Hematopoietic multipotent progenitor cell treated with erythropoietin and hydrocortisone succinate and interleukin-3 and kit ligand, for 4 days (in vitro differentiated cells): ENCODE data around the gene SLC7A5.

Experiments used
- DNase-seq: peaks from one replicate; pipeline ENCODE4 v3.0.0-alpha.2; 2015

Gene SLC7A5

DNA sequence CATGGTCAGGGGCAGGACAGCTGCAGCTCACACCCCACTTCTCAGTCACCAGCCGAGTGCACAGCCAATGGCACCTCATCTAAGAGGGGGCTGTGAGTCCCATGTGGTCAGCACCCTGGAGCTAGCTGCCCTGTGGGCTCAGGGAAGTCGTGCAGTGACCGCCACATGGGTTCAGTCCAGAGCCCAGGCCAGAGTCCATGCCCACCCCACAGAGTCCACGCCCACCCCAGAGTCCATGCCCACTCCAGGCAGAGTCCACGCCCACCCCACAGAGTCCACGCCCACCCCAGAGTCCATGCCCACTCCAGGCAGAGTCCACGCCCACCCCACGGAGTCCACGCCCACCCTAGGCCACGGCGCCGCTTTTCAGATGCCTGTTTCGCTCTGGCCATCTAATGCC is 24.1 kb downstream of the SLC7A5 start:
- no peak for DNase-seq

DNA sequence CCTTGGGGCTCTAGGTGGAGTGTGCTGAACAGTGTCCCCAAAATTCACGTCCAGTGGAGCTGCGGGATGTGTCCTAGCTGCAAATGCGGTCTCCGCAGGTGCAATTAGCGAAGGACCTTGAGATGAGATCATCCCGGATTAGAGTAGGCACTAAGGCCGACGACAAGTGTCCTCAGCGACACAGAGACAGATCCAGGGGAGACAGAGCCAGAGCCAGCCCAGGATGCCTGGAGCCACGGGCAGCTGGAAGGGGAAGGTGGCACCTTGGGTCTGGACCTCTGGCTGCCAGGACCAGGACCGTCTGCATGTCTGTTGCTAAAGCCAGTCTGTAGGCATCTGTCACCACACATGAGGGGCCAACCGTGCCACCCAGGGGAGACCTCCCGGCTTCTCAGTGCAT is 24.5 kb downstream of the SLC7A5 start:
- DNase-seq: no peak

DNA sequence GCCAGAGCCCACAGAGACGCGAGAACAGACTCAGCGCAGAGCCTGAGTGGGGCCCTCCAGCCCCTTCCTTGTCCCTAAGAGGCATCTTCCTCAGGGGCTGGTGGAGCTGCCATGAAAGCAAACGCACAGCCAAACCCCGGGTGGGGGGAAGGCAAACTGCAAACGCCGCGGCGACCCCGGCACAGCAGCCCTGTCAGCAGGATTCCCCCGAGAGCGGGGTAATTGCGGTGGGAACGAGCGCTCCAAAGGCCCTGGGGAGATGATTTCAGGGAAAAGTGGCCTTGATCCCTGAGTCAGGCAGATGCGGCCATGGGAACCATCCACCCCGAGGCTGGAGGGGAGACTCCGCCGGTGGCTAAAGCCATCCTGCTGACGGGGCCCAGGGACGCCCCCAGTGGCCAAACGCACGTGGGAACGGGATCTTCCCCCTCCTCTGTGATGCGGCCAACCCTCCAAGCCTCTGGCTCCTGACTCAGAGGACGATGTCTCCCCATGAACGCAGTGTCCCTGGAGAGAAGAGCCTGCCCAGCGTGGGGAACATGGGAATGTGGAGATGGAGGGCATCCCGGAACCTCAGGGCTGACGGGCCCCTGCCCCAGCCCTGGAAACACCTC is 25.1 kb downstream of the SLC7A5 start:
- DNase-seq: no peak

DNA sequence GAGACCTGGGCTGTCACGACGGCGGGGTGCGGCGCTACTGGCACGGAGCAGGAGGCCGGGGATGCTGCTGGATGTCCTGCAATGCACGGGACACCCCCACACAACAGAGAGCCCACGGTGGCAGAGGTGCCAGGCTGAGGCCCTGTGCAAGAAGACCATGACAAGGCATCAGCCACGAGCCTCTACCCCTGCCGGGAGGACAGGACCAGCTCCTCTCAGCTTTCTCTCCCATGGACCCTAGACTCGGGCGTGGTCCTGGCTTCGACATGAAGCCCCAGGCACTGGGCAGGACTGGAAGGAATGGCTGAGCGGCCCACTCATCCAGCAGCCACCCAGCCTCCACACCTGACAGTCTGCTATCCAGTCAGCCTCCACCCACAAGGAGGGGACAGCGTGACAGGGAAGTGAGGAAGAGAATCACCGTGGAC is 25.6 kb downstream of the SLC7A5 start:
- DNase-seq: no peak

DNA sequence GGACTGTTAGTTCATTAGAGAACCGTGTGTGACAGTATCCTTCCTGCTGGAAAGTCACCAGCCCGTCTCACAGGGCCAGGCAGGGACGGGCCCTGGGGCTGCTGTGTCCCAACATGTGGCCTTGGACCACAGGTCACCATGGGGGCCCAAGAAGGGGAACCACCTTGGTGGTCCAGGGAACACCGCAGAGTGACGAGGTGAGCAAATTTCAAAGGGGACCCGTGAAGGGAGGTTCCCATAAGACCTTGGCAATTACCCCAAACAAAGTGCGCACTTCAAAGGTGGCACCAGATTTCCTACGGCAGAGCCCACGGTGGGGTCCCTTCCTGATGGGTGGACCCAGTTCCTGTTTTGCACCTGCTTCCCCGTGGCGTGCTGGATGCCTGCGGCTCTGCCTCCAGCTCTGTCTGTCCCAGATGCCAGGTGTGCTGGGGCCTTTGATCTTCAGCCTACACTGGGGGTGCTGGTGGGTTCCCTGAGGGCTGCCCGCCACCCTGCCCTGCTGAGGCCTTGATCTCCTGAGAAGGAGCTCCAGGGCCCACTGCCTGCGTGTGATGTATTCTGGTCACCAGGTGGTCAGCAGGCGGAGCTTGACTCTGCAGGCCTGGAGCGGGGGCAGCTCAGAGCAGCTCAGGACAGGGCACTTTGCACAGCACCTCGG is 27.0 kb downstream of the SLC7A5 start:
- DNase-seq: no peak

DNA sequence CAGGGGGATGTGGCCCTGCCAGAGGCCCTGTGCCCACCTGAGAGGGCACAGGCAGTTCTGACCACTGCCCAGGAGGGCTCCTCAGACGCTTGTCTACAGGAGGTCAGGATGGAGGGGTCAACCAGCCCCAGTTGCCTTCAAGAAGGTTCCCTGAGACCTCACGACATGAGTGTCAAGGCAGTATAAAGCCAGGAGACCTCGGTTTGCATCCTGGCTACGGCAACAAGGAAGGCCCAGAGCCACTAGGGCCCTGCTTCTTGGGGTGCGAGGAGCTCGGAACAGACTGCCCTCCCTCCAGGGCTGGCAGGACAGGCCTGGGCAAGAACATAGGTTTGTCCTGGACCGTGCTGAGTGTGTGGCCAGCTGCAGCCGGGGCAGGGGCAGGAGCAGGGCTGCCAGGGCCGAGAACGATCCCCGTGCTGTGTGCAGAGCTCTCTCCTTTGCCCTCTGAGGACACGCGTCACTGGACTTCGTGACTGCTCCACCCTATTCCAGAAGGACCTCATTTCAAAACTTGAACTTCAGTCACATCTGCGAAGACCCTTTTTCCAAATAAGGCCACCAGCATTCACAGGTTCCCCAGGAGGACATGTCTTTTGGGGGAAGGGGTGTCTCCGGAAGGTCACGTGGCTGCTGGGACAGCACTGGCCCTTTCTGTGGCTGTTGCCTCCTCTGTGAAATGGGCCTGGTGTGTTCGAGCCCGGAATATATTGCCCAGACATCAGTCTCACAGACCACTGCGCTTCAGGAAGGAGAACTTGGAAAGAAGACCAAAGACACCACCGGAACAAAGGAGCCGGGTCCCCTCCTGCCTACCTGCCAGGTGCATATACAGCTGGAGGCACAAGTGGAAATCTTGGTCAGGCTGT is 27.7 kb downstream of the SLC7A5 start:
- no peak for DNase-seq

DNA sequence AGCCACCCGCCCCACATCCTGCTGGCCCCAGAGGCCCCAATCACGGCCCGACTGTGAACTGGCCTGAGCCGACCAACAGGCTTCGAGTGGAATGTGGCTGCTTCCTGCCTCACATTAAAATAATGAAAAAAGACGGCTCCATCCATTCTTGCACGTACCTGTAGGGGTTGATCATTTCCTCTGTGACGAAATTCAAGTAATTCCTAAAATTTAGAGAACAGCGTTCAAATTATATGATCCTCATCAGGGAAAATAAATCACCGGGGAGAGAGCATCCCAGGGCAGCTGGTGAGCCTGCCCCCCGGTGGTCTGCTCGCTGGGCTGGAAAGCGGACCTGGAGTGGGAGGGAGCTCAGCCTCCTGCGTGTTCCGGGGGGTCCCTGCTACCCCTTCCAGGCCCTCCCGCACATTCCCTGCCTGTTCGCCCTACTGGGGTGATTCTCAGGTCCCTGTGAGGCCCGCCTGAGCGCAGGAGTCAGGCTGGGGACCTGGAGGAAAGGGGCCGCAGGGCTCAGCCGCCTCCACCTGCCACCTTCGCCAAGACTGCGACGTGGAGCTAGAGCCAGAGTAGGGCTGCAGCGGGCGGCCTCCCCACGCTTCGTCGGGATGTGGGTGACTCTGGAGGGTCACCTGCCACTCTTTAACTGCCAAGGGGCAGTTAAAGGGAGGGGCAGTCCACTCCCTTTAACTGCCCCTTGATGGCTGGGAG is 28.9 kb downstream of the SLC7A5 start:
- no peak for DNase-seq

DNA sequence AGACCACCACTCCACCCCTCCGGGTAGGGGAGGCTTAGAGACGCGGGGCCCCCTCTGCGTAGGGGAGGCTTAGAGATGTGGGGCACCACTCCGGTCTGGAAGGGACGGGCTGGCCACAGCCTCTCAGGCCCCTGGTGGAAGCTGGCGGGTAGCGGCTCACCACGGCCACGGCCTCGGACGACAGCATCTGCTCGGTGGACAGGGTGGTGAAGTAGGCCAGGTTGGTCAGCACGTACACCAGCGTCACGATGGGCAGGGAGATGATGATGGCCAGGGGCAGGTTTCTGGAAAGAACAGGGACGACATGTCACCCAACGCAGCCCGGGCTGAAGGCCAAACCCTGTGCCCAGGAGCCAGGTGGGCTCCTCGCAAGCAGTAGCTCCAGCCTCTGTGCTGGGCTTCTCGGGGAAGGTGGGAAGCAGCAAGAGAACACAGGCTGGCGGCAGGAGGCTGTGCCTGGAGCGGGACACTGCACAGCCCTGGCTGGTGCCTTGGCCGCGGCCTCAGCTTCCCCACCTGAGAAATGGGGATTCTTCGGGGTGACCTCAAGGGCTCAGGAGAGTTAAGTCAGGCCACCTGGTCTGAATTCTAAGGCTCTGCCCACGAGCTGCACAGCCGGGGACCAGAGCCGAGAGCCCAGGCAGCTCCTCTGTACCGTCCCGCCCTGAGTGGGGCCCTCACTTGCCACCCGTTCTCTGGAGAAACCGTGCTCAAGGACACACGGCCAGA is 29.6 kb downstream of the SLC7A5 start:
- DNase-seq: no peak

DNA sequence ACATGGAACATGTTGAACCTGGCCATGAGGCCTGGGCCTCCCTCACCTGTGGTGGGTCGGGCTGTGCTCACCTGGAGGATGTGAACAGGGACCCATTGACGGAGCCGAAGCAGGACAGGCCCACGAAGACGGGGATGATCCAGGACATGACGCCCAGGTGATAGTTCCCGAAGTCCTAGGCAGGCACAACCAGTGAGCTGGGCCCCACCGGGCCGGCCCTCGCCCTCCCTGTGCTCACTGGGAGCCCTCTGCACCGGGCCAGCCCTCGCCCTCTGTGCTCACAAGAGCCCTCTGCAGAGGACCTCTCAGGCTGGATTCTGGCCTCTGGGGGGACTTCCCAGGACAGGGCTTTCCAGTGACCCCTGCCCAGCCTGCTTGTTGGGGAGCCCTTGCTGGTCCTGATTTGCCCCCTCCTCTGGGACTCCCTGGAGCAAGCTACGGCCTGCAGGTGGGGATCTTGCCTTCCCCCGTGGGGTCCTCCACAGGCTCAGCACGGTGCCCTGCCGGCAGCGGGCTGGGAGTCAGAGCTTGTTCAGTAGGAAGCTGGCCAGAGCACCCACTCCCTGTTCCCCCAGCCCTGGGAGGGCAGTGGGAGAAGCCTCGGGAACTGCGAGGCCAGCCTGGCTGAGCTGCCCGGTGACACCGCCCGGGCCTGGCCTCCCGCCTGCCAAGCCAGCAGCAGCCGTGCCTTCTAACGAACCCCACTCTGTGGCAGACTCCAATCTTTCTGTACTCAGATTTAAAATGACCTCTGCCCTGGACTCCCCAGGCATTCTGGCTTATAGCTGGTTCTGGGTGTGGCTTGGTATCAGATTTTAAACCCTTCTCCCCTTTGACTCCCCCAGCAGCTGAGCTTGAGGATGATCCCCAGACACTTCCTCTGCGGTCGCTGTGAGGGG is 30.4 kb downstream of the SLC7A5 start:
- no peak for DNase-seq

DNA sequence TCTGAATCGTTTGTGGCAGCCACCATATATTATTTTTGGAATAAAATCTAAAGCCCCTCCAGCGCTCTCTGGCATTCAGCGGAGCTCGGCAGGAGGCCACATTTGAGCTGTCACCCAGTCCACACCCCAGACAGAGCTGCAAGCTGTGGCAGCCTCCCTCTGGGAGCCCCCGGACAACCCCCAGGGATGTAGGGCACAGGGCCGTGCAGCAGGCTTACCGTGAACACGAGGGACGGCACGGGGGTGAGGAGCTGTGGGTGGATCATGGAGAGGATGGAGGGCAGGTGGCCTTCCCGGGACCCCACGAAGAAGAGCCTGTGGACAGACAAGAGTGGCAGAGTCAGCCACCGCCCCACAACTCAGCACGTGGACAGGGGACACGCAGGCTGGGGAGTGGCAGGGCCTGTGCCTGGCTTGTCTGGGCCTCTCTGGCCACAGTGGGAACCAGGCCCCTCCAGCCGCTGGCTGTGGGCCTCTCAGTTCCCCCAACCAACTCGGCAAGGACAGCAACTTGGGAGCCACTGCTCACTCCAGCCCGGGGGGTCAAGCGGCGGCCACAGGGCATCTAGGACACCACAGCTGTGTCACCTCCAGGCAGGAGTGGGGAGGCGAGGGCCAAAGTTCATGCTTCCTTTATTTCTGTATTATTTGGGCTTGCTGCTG is 31.5 kb downstream of the SLC7A5 start:
- DNase-seq: no peak

DNA sequence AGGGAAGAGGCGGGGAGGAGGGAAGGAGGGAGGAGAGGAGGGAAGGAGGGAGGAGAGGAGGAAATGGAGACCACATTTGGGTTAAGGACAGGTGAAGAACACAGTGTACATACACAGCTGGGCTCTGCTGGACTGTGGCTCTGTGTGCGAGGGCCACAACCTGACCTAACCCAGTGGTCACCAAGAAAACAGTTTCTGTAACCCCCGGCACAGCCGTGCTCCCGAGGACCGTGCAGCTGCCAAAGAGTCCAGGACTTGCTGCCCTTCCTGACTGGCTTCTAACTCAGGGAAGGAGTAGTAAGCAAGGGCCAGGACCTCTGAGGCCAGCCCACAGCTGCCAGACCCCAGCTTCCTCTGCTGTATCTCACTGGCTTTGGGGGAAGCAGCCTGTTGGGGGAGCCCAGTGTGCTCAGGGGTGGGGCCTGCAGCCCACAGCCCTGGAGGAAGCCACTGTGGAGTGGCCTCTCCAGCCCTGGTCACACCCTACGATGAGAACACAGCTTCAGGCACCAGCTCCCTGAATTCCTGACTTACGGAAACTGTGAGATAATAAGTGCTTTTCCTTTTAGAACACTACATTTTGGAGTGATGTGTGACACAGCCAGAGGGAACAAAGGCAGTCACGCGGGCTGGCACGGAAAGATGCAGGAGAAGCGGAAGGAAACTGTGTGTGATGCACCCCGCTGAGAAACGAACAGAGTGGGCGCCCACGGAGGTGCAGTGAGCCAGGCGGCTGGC is 32.3 kb downstream of the SLC7A5 start:
- DNase-seq: no peak

DNA sequence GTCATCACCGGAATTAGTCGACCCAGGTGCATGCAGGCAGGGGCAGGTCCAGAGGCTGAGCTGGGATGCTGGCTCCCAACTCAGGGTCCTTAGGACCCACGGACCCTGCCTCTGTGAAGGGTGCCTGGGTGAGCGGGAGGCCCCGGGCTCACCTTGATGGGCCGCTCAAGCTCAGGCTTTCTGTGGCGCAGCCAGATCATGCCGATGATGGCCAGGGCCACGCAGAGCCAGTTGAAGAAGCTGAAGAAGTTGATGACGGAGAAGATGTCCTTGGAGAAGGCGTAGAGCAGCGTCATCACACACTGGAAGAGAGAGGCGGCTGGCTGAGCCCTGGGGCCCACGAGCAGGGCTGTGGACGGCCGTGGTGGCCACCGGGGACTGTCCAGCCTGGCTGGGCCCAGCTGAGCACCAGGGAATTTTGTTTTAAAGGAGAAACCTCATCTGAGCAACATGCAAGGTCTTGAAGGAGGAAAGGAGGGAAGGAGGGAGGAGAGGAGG is 32.9 kb downstream of the SLC7A5 start:
- no peak for DNase-seq

DNA sequence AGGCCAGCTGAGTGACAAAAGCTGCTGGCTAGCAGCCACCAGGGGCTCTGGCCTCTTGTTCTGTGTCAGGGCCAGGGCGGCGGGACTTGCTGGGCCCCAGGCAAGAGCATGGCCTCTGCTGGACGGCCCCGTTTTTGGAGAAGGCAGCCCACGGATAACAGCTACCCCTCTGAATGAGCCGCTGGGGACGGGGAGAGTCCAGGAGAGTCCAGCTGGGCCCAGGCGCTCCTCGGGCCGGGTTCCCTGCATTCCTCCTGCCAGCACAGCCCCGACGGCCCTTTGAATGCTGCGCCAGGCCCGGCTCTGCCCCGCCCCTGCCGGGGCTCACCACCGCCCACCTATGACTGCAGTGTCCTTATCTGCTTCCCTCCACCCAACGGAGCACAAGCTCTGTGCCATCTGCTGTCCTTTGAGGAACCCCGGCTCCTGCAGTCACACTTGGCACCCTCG is 33.4 kb downstream of the SLC7A5 start:
- DNase-seq: no peak

DNA sequence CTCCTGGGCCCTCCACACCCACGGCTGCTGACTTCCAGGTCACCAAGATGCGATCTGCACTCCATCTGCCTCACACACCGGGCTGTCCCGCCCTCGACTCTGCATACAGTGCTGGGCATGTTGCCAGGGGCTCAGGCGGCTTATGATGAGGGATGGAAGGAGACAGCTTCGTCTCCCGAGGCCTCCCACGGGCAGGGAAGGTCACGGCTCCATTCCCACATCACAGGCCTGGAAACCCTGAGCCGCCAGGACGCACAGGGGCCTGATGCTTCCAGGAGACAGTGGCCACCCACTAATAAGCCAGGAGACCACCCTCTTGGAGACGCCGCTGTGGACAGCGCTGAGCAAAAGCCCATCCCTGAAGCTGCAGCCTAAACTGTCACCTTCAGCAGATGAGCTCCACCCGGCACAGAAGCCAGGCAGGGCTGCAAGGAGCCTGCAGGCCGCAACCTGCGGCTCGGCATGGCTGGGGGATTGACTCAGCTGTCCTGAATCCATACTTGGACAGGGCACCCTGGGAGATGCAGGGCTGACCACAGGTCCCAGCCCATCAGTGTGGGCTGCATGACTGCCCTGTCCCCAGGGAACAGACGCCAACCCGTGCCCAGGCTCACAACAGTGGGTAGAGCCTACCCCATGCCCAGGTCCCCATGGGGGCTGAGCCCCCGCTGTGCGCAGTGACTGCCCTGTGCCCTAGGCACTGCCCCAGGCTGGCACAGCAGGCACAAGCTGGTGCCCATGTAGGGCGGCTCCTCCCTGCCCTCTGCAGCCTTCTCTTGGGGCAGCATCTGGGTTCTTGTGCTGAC is 34.4 kb downstream of the SLC7A5 start:
- DNase-seq: peak; percentile 60

DNA sequence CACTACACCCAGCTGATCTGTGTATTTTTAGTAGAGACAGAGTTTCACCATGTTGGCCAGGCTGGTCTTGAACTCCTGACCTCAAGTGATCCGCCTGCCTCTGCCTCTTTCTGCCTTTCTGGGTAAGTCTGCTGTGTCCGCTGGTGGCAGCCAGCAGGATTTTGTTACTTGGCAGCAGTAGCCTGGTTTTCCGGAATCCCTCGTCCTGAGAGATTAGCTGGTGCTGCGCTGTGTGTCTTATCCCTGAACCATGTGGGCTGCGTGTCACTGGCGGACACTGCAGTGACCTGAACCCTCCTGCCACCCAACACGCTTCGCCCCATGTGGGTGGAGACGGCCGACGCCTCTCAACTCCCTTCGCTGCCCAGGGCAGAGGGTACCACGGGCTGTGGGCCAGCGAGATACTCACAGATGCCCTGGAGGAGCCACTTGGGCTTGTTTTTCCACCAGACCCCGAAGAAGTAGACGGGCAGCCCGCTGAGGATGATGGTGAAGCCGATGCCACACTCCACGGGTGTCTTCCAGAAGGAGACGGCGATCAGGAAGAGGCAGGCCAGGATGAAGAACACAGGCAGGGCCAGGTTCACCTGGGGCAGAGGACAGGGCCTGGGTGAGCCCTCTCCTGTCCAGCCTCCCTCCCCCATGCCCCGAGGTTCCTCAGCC is 35.2 kb downstream of the SLC7A5 start:
- no peak for DNase-seq

DNA sequence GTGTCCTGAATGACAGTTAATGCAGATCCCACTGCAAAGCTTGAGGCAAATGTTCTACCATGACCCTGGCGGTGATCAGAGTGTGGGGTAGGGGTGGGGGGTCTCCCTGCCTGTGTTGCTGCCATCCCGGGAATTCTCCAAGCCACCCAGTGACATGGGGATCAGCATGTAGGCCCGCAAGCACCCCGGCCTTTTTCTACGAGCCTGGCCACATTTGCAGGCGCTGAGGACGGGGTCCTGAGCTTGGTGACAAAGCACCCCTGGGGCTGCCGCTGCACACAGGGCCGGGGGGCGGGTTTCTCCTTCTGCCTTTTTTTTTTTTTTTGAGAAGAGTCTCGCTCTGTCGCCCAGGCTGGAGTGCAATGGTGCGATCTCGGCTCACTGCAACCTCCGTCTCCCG is 35.8 kb downstream of the SLC7A5 start:
- DNase-seq: no peak

DNA sequence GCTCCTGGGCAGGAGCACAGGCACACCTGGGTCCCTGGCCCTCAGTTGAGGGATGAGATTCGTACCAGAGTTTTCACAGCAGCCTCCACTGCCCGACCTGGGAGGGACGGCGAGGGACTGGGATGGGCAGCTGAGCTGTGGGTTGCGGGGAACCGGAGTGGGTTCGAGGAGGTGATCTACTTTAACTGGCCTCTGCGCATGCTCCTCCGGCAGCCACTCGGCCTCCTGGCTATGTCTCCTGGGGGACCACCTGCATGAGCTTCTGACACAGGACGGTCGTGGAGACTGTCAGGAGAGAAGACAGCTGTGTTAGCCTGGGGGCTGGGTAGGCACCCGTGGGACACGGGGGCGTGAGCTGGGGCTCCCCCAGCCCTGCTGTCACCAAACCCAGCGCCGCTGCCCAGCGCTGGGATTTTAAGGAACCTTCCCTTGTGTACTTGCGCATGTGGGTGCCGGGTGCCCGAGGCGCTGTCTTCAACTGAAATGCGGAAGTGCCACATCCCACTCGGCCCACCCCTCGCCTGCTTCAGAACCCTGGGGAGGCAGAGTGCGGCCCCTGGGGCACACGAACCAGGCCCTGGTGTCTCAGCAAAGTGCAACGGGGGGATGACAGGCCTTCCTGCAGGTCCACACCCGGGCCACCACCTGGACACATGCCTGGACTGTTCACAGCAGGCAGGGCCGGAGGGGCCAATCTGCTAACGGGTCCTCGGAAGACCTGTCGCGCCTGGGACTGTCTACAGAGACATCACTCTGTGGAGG is 36.4 kb downstream of the SLC7A5 start:
- no peak for DNase-seq

DNA sequence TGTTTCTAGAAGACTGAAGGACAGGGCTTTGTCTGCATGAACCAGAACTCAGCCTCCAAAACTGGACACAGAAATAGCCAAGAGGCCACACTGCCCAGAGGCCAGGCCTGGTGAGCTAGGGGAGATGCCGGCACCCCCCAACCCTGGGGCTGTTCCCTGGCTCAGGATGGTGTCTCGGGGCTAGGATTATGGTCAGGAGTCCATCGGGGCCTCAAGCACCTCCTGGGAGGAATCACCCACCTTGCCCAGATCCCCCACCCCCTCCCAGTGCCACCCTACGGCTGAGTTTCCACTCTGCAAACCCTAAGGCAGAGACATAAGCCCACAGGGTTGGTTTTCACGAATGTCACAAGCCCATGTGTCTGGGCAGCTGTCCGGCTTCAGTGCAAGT is 37.2 kb downstream of the SLC7A5 start:
- DNase-seq: no peak
